DMS153 treated with DMSO at 0.1 percent for 48 hours (cell line): ENCODE data around the gene ZFAND2A.
"Not testable (repeated sequence)": the region's sequence is repeated elsewhere in the genome, so short reads cannot be mapped to it uniquely, and the experiment has no call there.

Experiments
- DNase-seq: peaks from one replicate; lab custom pipeline; 2025; ENCODE audit not compliant: unreplicated experiment; lab: John Stamatoyannopoulos, UW

The ZFAND2A gene

DNA sequence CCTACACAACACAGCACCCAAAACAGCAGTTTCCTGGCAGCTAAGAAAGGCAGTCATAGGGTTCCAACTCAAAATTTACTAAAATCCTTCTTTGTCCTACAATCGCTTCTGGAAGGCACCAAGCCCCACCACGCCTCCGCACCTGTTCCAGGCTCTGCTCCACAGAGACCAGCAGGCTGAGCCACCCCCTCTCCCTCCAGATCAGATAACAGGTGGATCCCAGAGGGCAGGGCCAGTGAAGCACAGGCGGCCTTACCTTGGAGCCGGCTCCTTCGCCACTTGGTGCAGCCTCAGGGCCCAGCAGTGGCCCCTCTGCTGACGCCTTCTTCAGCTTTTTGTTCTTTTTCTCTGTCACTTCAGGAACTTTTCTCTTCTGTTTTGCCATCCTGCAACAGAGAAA lies 33.0 kb downstream of the ZFAND2A start:
- DNase-seq, result no peak

DNA sequence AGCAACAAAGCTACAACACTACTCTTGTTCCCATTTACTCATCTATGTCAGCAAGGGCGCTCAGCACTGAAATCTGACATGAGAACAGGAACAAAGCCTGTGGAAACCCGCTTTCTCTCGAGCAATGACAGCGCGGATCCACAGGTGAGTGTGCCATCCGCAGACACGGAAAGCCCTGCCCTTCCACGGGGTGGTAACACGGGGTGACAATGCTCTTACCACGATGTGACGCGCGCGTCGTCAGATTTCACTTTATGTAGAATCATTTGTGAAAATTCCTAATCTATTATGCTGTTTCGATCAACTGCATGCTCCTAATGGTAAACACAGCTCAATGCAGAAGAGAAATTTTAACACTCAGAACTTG lies 34.4 kb downstream of the ZFAND2A start:
- DNase-seq, result no peak

DNA sequence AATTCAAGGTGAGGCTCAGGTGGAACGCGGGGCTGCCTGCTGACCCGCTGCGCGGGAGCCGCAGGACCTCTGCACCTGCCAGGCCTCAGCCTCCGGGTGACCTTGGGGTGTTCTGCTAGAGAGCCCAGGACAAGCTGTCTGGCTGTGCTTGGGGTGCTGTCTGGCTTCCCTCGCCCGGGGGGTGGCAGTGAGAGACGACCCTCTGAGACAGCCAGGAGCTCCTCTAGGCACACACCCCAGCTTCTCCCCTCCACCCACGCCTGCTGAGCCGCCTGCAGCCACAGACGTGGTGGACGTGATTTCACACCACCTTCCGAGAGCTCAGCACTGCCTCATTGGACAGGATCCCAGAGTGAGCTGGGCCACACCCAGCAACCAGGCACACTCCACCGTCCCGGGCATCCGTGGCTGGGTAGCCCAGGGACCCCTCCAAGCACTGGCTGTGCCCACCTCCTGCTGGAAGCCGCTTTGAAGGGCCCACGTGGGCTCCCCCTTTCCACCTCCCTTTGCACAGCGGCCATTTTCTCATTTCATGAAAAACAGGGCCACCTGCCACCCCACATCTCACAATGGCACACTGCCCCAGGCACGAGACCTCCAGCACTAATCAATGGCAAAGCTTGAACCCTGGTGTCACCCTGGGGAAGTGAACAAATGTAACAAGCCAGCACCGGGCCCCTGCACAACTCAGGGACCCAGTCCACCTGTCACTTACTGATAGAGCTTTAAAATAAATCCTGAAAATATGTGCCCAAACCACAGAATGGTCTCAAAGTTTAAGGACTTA lies 35.0 kb downstream of the ZFAND2A start:
- no peak for DNase-seq

DNA sequence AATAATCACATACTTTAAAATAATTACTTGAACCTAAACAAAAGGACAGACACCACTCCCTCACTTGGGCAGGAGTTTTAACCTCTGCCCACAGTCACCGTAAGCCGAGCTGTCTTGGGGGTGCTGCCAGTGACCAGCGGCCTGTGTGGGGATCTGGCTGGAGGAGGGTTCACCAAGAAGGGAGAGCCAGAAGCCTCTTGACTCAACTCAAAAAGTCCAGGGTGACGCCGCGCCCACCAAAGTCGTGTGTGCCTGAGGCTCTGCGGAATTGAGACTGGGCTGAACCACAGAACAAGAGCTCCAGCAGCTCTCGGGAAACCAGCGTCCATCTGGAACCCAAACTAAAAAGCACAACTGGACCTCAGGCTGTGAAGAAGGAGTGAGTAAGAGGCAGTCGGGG lies 35.8 kb downstream of the ZFAND2A start:
- DNase-seq, result no peak

DNA sequence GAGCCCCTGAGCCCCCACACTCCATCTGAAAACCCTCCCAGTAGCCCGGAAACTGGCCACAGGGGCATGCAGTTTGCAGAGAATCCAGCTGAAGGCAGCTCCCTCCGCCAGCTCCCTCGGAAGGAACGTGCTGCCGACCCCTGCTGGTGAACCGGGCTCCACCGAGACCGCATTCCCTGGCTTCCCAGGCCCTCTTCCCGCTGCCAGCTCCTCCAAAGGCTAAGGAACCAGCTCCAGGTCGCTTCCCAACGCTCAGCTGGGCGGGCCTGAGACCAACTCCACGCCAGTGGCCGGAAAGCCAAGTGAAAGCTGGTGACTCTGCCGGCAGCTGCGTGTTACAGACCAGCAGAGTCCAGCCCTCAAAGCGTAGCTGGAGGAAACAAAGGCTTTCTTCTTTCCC lies 36.3 kb downstream of the ZFAND2A start:
- no peak for DNase-seq

DNA sequence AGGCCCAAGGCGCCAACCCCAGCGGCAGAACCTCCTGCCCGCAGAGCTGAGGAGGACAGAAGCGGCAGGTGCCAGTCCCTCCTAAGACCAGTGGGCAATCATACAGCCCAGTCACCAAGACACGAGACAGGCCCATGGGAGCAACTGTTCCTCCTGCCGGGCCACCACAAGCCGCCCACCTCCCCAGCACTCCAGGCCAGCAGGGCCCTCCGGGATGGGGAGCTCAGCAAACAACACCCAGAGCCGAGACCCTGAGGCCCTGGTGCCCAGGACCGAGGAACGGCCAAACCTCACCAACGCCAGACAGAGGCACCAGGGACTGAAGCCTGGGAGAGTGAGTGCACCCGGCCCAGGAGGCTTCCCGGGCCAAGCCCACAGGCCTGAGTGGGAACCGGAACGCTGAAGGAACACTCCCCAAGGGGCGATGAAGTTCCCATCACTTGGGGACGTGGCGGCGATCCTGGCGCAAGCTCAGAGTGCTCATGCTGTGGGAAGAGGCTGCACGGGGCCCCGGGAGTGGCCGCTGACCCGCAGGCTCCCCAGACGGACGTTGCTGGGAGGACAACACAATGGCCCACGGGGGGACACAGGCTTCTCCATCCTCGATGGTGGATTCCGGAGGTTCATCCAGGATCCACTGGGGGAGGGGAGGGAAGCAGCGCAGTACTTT lies 37.0 kb downstream of the ZFAND2A start:
- no peak for DNase-seq

DNA sequence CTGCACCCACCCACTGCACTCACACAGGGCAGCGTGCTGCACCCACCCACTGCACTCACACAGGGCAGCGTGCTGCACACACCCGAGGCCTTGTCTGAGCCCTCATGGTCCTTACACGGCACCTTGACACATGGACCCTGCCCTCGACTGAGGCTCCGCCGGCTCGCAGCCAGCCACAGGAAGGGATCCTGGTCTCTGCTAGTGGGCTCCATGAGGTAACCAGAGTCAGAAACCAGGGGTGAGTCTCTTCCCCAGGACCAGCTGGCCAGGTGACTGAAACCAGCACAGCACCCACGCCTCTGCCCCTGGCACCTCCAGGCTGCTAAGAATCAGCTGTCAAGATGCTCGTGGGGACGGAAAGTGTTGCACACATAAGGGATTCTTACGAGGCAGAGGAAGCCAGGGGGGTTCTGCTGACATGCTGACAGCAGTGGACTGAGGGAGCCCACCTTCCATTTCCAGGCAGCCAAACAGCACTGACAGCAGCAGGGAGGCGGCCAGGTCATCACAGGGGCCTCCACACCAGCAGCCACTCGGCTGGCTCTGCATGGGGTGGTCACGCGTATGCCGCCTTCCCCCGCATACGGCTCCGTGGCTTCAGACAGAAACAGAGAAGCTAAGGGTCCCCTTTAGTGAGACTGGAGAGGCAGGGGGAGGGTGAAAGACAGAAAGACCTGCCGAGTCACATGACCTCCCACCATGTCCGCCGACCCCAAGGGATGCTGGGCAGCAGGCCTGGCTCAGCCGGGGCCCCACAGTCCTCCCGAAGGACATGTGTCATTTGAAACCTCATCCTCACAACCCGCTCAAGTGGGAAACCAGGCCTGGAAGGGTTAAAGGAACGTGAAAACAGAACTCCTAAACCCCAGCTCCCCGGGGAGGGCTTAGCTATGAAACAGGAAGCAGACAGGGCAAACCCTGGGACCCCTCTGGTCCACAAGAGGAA lies 37.8 kb downstream of the ZFAND2A start:
- no peak for DNase-seq

DNA sequence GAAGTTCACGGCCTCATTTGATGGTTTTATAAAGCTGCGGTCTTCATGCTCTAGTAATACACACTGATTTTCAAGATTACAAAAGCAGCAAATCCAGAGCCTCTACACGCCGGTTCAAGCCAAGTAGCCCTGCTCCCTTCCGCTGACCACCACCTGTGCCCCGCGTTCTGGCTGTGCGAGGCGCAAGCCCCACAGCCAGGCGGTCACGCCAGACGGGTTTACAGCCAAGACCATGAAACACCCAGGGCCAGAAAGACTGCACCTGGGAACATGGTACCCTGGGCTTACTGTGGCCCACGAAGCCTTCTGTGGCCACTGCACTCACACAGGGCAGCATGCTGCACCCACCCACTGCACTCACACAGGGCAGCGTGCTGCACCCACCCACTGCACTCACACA lies 38.5 kb downstream of the ZFAND2A start:
- DNase-seq, result no peak

DNA sequence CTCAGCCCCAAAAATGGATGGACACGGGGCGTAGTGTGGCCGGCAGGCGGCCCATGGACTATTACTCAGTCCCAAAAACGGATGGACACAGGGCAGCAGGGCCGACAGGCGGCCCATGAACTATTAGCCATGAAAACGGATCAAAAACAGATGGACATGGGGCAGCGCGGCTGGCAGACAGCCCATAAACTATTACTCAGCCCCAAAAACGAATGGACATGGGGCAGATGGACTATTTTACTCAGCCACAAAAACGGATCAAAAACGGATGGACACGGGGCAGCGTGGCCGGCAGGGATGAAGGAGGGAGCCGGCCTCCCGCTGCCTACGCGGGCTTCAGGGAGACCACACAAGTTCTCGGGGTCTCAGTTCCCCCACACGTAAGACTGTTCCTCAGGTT lies 39.2 kb downstream of the ZFAND2A start:
- no peak for DNase-seq

DNA sequence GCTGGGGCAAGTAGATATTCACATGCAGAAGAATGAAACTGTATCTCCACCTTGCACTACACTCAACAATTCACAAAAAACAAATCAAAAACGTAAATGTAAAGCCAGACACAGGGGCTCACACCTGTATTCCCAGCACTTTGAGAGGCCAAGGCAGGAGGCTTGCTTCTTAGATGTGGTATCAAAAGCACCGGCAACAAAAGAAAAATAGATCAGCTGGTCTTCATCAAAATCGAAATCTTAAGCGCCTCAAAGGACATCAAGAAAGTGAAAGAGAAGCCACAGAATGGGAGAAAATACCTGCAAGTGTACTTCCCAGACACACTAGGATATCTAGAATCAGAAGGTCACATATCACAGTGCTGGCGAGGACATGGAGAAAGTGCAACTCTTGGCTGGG lies 40.8 kb downstream of the ZFAND2A start:
- DNase-seq, result no peak

DNA sequence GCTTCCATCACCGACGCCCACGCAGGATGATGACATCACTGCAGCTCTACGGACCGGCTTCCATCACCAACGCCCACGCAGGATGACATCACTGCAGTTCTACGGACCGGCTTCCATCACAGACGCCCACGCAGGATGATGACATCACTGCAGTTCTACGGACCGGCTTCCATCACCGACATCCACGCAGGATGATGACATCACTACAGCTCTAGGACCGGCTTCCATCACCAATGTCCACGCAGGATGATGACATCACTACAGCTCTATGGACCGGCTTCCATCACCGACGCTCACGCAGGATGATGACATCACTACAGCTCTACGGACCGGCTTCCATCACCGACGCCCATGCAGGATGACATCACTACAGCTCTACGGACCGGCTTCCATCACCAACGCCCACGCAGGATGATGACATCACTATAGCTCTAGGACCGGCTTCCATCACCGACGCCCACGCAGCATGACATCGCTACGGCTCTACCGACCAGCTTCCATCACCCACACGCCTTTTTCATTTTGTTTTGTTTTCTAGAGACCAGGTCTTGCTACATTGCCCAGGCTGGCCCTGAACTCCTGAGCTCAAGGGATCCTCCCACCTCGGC lies 42.6 kb downstream of the ZFAND2A start:
- no peak for DNase-seq

DNA sequence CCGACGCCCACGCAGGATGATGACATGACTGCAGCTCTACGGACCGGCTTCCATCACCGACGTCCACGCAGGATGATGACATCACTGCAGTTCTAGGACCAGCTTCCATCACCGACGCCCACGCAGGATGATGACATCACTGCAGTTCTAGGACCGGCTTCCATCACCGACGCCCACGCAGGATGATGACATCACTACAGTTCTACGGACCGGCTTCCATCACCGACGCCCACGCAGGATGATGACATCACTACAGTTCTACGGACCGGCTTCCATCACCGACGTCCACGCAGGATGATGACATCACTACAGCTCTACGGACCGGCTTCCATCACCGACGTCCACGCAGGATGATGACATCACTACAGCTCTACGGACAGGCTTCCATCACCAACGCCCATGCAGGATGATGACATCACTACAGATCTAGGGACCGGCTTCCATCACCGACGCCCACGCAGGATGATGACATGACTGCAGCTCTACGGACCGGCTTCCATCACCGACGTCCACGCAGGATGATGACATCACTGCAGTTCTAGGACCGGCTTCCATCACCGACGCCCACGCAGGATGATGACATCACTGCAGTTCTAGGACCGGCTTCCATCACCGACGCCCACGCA lies 43.5 kb downstream of the ZFAND2A start:
- not testable (repeated sequence) for DNase-seq

DNA sequence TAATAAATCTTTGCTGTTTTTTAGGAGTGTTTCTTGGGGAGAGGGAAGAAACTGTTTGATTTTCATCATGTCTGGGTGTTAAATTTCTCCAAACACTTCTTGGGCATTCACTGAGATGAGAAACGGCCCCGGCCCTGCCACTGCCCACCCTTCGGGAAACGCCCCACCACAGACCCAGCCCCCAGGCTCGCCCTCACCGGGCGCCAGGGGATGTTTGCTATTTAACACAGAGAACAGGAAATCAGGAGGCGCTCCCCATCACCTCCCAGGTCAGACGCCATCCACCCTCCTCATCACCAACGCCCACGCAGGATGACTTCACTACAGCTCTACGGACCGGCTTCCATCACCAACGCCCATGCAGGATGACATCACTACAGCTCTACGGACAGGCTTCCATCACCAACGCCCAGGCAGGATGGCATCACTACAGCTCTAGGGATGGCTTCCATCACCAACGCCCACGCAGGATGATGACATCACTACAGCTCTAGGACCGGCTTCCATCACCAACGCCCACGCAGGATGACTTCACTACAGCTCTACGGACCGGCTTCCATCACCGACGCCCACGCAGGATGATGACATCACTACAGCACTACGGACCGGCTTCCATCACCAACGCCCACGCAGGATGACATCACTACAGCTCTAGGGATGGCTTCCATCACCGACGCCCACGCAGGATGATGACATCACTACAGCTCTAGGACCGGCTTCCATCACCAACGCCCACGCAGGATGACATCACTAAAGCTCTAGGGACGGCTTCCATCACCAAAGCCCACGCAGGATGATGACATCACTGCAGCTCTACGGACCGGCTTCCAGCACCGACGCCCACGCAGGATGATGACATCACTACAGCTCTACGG lies 44.6 kb downstream of the ZFAND2A start:
- DNase-seq, result not testable (repeated sequence)

DNA sequence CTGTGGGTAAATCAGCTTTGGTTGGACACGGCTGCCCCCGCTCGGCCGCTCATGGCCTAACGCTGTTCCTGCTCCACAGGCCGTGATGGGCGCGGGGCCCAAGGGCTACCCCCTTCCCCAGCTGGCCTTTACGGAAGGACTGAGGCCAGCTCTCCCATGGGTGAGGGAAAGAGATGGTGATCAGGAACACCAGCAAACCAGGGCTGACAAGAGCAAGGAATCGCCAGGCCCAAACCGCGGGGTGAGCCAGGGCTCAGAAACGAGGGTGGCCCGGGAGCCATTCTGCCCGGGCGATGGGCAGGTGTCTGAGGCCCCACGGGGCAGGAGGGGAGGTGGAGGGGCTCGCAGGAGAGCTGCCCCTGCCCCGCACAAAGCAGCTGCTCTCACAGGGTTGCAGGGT lies 45.5 kb downstream of the ZFAND2A start:
- DNase-seq, result no peak

DNA sequence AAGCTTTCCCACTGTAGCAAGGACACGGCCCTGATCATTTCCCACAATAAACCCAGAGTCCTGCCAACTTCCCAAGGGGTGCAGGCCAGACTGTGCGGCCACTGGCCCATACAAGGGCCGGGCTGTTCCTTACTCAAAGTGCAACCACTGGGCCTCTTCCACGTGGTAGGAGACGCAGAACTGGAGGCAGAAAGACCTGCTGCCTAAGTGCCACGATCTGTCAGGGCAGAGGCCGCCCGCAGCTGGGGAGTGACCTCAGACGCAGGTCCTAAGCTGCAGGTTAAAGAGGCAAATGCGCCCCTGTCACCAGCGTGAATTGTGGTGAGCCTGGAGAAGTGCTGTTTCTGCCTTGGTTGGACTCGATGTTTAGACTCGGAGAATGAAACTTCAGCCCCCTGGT lies 45.9 kb downstream of the ZFAND2A start:
- no peak for DNase-seq

DNA sequence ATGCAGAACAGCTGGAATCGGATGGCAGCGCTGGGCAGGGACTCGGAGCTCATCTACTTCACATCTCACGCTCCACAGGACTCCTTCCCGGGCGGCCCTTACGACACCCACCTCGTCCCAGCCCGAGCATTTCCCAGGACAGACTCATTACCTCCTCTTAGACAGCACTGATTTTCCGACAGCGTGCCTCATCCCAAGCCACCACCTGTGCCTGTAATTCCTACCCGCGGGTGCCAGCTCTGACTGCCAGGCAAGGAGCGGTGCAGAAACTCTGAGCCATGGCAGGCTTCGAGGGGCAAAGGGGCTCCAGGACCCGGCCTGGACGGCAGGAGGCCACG lies 46.5 kb downstream of the ZFAND2A start:
- no peak for DNase-seq

DNA sequence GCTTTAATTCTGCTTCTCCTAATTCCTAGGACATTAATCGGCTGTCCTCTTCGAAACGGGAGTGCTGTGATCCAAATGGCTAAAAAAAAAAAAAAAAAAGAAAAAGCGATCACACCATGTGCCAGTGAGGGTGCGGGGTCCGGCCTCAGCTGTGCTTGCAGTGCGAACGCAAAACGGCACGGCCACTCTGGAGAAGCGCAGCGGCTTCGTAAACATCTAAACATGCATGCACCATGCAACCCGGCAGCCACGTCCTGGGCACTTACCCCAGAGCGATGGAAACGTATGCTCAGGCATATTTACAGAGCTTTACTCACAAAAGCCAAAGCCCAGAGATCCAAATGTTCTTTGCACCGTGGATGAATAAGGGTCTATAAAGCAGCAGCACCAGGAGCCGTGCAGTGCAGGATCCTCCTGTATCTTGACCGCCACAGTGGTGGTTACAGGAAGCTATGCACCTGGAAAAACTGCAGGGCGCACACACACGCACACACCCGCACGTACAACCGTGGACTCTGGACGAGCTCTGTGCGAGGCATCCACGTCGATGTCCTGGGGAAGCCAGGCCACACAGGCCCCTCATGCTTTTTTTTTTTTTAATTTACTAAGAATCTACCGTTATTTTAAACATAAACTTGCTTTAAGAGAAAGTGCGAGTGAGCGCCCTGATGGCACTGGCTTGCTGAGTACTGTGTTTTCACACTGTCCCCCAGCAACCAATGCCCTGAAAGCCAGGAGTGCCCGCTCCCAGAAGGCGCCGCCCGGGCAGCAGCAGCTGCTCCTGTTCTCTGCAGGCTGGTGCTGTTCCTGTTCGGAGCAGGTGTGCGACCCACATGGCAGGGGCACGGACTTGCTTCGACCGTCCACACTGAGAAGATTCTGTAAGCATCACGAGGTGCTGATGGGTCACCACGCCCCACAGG lies 47.1 kb downstream of the ZFAND2A start:
- no peak for DNase-seq

DNA sequence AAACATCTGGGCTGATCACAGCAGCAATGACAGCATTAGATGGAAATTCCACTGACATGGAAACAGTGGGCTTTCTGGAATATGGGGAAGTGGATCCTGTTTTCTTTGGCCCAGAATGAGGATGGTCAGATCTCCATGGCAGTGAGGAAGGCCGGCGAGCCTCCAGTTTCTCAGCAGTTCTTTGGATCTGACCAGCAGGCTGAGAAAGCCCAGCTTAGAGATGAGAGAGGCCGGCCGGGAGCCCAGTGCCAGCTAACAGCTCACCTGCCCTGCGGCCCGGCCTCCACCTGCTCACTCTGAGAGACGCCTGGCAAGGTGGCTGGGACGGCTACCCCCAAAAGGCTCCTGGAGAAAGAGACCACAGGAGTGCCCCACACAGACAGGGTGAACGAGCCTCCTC lies 47.9 kb downstream of the ZFAND2A start:
- no peak for DNase-seq

DNA sequence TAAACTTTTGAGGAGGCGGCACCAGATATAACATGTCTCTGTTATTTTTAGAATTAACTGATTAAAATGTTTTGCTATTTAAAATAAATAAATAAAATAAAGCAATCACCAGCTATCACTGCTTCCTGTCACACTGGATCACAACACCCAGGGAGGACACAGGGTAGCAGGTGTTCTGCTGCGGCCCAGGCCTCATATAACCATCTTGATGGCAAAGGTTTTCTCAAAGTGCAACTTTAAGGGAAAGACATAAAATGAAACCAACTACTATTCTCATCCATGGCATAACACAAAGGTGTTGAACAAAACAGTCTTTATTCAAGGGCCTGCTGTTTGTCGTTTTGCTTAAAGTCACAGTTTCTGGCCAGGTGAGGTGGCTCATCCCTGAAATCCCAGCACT lies 48.8 kb downstream of the ZFAND2A start:
- no peak for DNase-seq
